NB4 (cell line): ENCODE measurements around the gene GNA12.
A peak's percentile ranks its signal among the peaks of the same experiment; 100 is the strongest.

Experiments
- DNase-seq: peaks from one replicate; pipeline ENCODE4 v3.0.0; 2010; ENCODE audit warnings: low read depth
- H3K4me3 ChIP-seq: one replicate; pipeline ENCODE4 v1.5.1; 2011; ENCODE audit warnings: mild to moderate bottlenecking, low read depth, low read length, moderate library complexity
- MYC ChIP-seq: IDR thresholded peaks from 2 replicates; pipeline ENCODE4 v1.6.1; 2011; ENCODE audit warnings: low read depth, low read length
- POLR2A ChIP-seq: IDR thresholded peaks from 2 replicates; pipeline ENCODE4 v1.6.1; 2011; ENCODE audit warnings: mild to moderate bottlenecking; ENCODE audit not compliant: insufficient read length; ENCODE audit errors: extremely low read depth
- TF ChIP-seq, protein P1 (sequence below): IDR thresholded peaks from 2 replicates; pipeline ENCODE4 v1.6.1; 2011; ENCODE audit warnings: low read depth, low read length
- TF ChIP-seq, protein P2 (sequence below): IDR thresholded peaks from one replicate; pipeline ENCODE4 v1.5.1; 2012; ENCODE audit warnings: low read depth, low read length

Gene GNA12

DNA sequence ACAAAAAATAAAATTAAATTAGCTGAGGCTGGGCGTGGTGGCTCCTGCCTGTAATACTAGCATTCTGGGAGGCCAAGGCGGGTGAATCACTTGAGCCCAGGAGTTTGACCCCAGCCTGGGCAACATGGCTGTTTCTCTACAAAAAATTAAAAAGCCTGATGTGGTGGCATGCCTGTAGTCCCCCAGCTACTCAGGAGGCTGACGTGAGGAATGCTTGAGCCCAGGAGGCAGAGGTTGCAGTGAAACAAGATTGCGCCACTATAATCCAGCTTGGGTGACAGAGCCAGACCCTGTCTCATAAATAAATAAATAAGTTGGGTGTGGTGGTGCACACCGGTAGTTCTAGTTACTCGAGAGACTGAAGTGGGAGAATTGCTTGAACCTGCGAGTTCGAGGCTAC is 65.1 kb downstream of the GNA12 start:
- TF ChIP-seq, protein P1, sequence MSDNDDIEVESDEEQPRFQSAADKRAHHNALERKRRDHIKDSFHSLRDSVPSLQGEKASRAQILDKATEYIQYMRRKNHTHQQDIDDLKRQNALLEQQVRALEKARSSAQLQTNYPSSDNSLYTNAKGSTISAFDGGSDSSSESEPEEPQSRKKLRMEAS, result no peak
- TF ChIP-seq, protein P2, sequence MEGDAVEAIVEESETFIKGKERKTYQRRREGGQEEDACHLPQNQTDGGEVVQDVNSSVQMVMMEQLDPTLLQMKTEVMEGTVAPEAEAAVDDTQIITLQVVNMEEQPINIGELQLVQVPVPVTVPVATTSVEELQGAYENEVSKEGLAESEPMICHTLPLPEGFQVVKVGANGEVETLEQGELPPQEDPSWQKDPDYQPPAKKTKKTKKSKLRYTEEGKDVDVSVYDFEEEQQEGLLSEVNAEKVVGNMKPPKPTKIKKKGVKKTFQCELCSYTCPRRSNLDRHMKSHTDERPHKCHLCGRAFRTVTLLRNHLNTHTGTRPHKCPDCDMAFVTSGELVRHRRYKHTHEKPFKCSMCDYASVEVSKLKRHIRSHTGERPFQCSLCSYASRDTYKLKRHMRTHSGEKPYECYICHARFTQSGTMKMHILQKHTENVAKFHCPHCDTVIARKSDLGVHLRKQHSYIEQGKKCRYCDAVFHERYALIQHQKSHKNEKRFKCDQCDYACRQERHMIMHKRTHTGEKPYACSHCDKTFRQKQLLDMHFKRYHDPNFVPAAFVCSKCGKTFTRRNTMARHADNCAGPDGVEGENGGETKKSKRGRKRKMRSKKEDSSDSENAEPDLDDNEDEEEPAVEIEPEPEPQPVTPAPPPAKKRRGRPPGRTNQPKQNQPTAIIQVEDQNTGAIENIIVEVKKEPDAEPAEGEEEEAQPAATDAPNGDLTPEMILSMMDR, result no peak
- TF ChIP-seq POLR2A (no peak), MYC (no peak)
- H3K4me3 ChIP-seq, result no peak overlapping the region

DNA sequence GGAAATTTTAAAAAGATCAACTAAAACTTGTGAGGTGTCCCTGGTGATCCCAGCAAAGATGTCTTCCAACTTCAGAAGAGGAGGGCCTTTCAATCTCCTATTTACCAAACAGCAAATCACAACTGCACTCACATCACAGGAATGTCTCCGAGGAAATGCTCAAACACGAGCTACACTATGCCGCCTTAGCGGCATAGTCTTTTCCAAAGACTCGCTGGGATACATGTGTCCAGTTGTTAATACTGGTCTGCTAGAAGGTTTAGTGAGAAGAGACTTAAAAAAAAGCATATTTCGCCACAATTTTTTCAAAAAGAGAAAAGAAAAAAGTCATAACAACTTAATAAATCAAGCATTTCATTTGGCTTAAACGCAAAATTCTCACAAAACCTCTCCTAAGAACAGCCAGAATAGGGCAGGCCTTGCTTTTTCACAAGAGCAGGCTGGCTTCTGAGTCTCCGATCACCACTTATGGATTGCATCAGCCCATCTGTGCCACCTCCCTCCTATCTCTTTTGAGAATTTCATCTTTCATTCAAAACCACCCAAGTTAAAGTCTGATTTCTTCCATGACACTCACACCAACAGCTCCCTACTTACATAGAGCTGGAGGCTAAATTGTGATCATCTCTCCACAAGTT is 66.1 kb downstream of the GNA12 start:
- no peak for DNase-seq
- TF ChIP-seq, protein P1, result no peak
- TF ChIP-seq MYC (no peak), POLR2A (no peak)
- TF ChIP-seq, protein P2, result no peak
- H3K4me3 ChIP-seq, result no peak overlapping the region

More for the DNA sequence above, 65.1 kb downstream of the GNA12 start:
- DNase-seq, result peak; percentile 64

DNA sequence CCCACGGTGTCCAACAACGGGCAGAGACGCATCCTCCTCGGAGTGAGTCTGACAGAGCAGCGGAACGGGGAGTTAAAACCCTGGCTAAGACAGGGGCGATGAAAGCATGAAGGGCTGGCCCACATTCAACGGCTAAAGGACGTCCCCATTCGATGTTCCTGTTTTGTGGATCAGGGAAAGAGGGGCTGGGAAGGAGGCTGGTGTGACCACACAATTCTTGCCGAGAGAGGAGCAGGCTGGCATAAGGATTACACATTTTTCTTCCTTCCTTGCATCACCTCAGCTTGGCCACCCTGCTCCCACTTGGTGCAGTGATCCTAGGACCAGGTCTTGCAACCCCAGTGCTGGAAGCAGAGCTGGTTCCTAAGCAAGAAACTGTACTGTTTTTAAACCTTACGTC is 67.7 kb downstream of the GNA12 start:
- no peak for DNase-seq
- no peak overlapping the region for H3K4me3 ChIP-seq
- TF ChIP-seq, protein P2, result no peak
- TF ChIP-seq, protein P1, result no peak
- TF ChIP-seq MYC, result no peak
- no peak for TF ChIP-seq POLR2A

DNA sequence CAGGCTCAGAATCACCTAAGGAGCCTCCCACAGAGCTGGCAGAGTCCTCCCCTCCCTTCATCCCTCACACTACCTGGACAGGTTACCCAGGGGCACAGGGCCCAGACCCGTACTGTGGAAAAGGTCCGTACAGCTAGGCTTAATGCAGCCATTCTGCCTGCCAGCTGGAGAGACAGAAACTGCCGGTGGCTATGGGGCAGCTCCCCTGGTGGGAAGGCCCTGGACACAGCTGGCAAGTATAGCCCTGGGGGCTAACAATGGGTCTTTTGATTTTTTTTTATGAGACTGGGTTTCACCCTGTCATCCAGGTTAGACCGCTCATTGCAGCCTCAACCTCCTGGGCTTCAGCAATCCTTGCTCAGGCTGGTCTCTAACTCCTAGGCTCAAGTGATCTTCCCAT is 68.3 kb downstream of the GNA12 start:
- H3K4me3 ChIP-seq, result no peak overlapping the region
- no peak for DNase-seq
- TF ChIP-seq POLR2A (no peak), MYC (no peak)
- TF ChIP-seq, protein P1, result no peak
- TF ChIP-seq, protein P2, result no peak

DNA sequence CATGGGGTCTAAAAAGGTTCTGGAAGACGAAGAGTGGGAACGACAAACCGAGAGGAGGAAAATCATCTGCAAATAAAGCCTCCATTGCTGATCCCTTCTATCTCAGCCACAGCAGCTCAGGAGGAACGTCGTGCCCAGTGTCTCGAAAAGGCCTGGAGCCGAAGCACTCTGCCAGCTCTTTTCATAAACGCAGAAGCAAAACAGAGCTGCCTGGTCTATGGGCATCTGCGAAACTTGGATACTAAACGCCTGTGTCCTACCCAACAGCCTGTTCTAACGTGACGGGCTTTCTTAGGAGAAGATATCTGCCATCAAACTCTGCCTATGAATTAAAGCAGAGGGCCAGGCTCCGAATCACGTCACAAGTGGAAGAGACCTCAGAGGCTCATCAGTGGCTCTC is 68.7 kb downstream of the GNA12 start:
- DNase-seq, result no peak
- H3K4me3 ChIP-seq, result no peak overlapping the region
- TF ChIP-seq POLR2A, result no peak
- TF ChIP-seq, protein P2, result no peak
- TF ChIP-seq, protein P1, result no peak
- no peak for TF ChIP-seq MYC
